ENCODE data around the gene COQ6.
"Not testable (repeated sequence)": the region's sequence is repeated elsewhere in the genome, so short reads cannot be mapped to it uniquely, and the experiment has no call there.

COQ6 gene

DNA sequence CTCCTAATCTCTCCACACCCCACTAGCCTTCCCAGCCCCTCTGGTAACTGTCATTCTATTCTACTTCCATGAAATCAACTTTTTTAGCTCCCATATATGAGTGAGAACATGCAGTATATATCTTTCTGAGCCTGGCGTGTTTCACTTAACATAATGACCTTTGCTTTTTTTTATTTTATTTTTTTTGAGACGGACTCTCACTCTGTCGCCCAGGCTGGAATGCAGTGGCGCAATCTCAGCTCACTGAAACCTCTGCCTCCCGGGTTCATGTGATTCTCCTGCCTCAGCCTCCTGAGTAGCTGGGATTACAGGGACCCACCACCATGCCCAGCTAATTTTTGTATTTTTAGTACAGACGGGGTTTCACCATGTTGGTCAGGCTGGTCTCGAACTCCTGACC lies 38.6 kb downstream of the COQ6 start:
- not testable (repeated sequence) for DNase-seq

GRCh38 chr14:73991092-73991491 lies 41.0 kb downstream of the COQ6 start:
- no peak for DNase-seq

DNA sequence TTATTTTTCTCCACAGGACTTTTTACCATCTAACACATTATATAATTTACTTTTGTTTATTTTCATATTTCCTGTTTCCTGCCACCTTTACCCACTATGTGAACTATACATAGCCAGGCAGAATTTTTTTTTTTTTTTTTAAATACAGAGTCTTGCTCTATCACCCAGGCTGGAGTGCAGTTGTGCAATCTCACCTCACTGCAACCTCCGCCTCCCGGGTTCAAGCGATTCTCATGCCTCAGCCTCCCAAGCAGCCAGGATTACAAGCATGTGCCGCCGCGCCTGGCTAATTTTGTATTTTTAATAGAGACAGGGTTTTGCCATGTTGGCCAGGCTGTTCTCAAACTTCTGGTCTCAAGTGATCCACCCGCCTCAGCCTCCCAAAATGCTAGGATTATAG lies 44.8 kb downstream of the COQ6 start:
- DNase-seq: not testable (repeated sequence)

DNA sequence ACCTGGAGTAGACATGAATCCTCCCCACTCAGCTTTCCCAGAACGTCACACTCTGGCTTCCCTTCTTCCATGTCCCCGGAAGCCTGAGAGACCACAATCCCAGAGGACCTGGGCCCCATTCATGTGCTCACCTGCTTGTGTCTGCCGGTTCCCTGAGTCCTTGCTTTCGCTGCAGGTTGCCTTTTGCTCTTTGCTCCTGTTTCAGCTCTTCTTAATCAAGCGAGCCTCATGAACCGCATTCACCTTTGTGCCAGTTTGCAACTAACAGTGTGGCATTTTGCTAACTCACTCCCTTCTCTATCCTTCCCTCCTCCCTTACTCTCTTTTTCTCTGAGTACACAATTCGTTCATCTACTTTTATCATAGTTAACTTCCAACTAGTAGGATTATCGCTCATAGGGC lies 45.9 kb downstream of the COQ6 start:
- no peak for DNase-seq

- no peak for DNase-seq
Observed at GRCh38 chr14:73996731-73997107, 46.6 kb downstream of the COQ6 start.

DNA sequence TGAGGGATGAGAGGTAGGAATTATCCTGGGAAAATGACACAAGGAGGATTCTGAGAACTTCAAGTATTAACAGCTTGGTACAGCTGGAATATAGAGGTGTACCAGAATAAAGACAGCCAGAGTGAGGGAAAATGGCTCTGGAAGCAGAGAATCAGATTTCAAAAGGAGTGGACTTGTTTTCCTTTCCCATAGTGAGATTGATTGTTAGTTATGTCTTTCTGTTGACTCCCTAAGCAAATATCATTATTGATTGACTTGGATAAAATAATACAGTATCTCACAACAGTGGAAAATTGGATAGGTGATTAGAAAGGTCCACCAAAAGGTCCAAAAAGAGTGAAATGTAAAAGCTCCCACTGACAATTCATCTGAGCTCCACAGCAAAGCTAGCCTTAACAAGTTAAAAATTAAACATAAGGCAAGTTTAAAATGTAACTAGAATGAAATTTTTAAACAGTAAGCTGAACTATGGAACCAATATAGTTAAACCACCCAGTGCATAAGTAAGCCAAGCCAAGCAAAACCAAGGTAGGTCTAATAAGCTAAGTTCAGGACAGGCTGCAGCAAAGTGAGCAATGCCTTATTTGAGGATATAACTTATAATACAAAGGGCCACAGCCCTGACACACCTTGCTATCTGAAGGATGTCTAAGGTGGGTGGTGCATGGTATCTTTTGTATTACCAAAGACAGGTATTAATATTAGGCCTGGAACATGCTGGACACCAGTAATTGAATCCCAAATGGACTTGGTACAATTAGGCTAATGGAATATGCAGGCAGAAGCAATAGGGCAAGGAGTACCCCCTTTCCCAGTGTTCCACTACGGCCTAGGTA lies 47.2 kb downstream of the COQ6 start:
- DNase-seq: no peak

DNA sequence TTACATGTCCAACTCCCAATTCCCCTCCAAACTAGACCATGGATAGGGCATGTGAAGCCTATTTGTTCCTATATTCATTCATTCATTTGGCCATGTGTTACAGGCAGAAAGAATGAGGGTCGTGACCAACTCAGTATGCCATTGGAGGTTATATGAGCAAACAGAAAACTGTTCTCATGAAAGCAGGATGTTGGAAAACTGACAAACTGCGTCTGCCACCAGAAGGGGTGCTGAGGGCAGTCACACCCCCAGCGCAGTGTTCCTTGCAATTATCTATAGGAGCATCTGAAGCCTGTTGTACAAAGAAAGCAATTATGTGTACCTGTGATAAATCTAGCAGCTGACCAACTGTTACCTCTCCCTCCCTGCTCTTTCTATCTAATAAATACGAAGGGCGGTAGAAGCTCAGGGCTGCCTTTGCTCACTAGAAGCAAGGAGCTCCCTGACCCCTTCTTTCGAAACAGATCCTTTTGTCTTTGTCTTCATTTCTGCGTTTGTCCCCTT lies 47.9 kb downstream of the COQ6 start:
- no peak for DNase-seq

GRCh38 chr14:73998726-73999125 lies 48.6 kb downstream of the COQ6 start:
- DNase-seq: no peak

DNA sequence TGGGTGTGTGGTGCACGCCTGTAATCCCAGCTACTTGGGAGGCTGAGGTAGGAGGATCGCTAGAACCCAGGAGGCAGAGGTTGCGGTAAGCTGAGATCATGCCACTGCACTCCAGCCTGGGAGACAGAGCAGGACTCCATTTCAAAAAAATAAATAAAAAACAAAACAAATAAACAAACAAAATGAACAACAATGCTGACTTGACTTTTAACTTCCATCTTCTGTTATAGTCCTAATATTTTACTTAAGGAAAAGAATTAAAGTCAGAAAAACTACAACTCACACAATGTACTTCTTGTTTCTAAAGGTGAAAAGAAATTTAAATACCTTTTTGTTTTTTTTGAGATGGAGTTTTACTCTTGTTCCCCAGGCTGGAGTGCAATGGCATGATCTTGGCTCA lies 55.6 kb downstream of the COQ6 start:
- not testable (repeated sequence) for DNase-seq

DNA sequence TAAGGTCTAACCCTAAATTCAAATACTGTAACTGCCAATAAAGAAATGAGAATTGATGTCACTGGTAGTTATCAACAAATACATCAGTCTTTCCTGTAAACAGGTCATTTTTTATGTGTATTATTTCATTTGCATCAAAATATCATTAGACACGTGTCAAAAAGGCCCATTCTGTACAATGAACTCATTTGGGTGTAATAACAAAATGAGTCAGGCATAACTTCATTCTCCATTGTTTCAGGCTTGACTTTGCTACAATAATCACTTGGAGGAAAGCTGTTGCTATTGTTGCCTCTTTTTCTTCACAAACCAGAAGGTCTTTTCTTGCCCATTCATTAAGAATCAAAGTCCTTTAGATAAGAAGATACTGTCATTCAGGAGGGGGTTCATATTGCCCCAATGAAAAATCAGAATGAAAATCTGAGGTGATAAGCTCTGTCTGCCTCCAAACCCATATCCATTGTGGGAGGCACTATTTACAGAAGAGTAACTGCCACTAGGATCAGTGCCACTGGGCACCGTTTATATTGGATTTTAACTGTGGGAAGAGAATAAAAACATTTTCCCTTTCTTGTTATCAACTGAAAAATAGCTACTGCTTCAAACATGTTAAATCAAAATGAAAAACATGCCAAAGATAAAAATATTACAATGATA lies 58.9 kb downstream of the COQ6 start:
- DNase-seq: no peak

Data from stimulated activated CD4-positive, alpha-beta T cell treated with anti-CD3 and anti-CD28 coated beads, Interleukin-1b, Interleukin-23, amount 100 ng/mL, for 48 hours (primary cell).